Vagina (tissue), 2 donors: ENCODE results near the gene CLDN18. TPM values are rescaled to one million over a fixed set of nuclear protein-coding genes. Genes with fewer than 3 reads are reported as not detected.

Source experiments
- DNase-seq, 2 donors: peaks; one replicate each; pipeline ENCODE4 v3.0.0-alpha.2; 2017; ENCODE audit errors: extremely low spot score in 2 of 2
- H3K27ac ChIP-seq: fragments of 200-600 bp; sonication (generic); one replicate; pipeline ENCODE4 v1.5.1; 2019
- H3K27me3 ChIP-seq: fragments of 200-600 bp; sonication (generic); one replicate; pipeline ENCODE4 v1.5.1; 2019
- H3K36me3 ChIP-seq, 2 donors: fragments of 200-600 bp; sonication (generic); one replicate each; pipeline ENCODE4 v1.5.1; 2017 to 2019
- H3K4me1 ChIP-seq: fragments of 200-600 bp; sonication (generic); one replicate; pipeline ENCODE4 v1.5.1; 2019
- H3K4me3 ChIP-seq, 2 donors: fragments of 200-600 bp; sonication (generic); 1 replicate in 1 of 2; 2 replicates in 1 of 2; pipeline ENCODE4 v1.5.1; 2016 to 2019
- H3K9me3 ChIP-seq: fragments of 200-600 bp; sonication (generic); one replicate; pipeline ENCODE4 v1.5.1; 2019
- CTCF ChIP-seq, 3 experiments: fragments of 450-650 bp in 2 of 3; fragments of 200-600 bp in 1 of 3; sonication (generic) in 1 of 3; IDR thresholded peaks; one replicate each; pipeline ENCODE4 v1.5.1; 2017 to 2019; ENCODE audit warnings: antibody characterized with exemption in 3 of 3, mild to moderate bottlenecking in 2 of 3, moderate library complexity in 2 of 3
- POLR2A ChIP-seq, 2 donors: fragments of 450-650 bp; IDR thresholded peaks; one replicate each; pipeline ENCODE4 v1.6.1; 2017; ENCODE audit warnings: antibody characterized with exemption in 2 of 2, mild to moderate bottlenecking in 2 of 2, moderate library complexity in 2 of 2
- POLR2AphosphoS5 ChIP-seq, 2 donors: sonication (generic); formaldehyde crosslinking; IDR thresholded peaks; one replicate each; pipeline ENCODE4 v1.9.0; 2017; ENCODE audit warnings: antibody characterized with exemption in 2 of 2, mild to moderate bottlenecking in 2 of 2, low read depth in 1 of 2; ENCODE audit not compliant: insufficient read depth in 1 of 2
- intact Hi-C: fragments of 100-400 bp; cut with DNase I; formaldehyde crosslinking; loops from one replicate; pipeline ENCODE4 v1.15.1; 2023
- total RNA-seq: library from RNA; depleted of rRNA; stranded (reverse); fragments of >200 nt; gene quantifications from one replicate; pipeline ENCODE4 v1.2.3, GENCODE V29; 2016

CLDN18 gene
- total RNA-seq, 1 donor from 2014 or later = not detected

- Histone ChIP-seq H3K27me3 (no peaks in the 10 kb centered on the region), H3K4me1 (no peaks in the 10 kb centered on the region), H3K9me3 (no peaks in the 10 kb centered on the region), H3K4me3 (no peak overlapping the region), H3K36me3 (no peaks in the 10 kb centered on the region), H3K27ac (no peak overlapping the region)
- no peak for TF ChIP-seq POLR2A (IDR thresholded peaks at IDR 0.05)
- no peak for TF ChIP-seq CTCF (IDR thresholded peaks at IDR 0.05)
- TF ChIP-seq POLR2AphosphoS5 (IDR thresholded peaks at IDR 0.05; ENCODE audit: insufficient read depth in 1 of 2, low read depth in 1 of 2) = no peak
- intact Hi-C loops = no loop called here
- no peak for DNase-seq
These were observed 21.6 kb downstream of the CLDN18 start for GRCh38 chr3:138031536-138031935.

GRCh38 chr3:138032567-138032966, 22.6 kb downstream of the CLDN18 start:
- Histone ChIP-seq H3K36me3 (no peaks in the 10 kb centered on the region), H3K4me1 (no peaks in the 10 kb centered on the region), H3K27me3 (no peaks in the 10 kb centered on the region), H3K9me3 (no peaks in the 10 kb centered on the region), H3K27ac (no peak overlapping the region), H3K4me3 (no peak overlapping the region)
- no peak for TF ChIP-seq CTCF (IDR thresholded peaks at IDR 0.05)
- no peak for DNase-seq
- intact Hi-C loops = no loop called here

- Histone ChIP-seq H3K36me3 (no peaks in the 10 kb centered on the region), H3K4me3 (no peak overlapping the region), H3K27ac (no peak overlapping the region), H3K27me3 (no peaks in the 10 kb centered on the region), H3K9me3 (no peaks in the 10 kb centered on the region), H3K4me1 (no peaks in the 10 kb centered on the region)
- DNase-seq = no peak
- intact Hi-C loops = no loop called here
- no peak for TF ChIP-seq POLR2A (IDR thresholded peaks at IDR 0.05)
- TF ChIP-seq POLR2AphosphoS5 (IDR thresholded peaks at IDR 0.05; ENCODE audit: insufficient read depth in 1 of 2, low read depth in 1 of 2) = no peak
- no peak for TF ChIP-seq CTCF (IDR thresholded peaks at IDR 0.05)
These were observed 23.3 kb downstream of the CLDN18 start for GRCh38 chr3:138033202-138033691.

GRCh38 chr3:138034918-138035317, 25.0 kb downstream of the CLDN18 start:
- intact Hi-C loops = no loop called here
- Histone ChIP-seq H3K27me3 (no peaks in the 10 kb centered on the region), H3K4me1 (no peaks in the 10 kb centered on the region), H3K9me3 (no peaks in the 10 kb centered on the region), H3K4me3 (no peak overlapping the region), H3K27ac (no peak overlapping the region), H3K36me3 (no peaks in the 10 kb centered on the region)
- DNase-seq = no peak
- no peak for TF ChIP-seq POLR2A (IDR thresholded peaks at IDR 0.05)
- no peak for TF ChIP-seq CTCF (IDR thresholded peaks at IDR 0.05)
- no peak for TF ChIP-seq POLR2AphosphoS5 (IDR thresholded peaks at IDR 0.05; ENCODE audit: insufficient read depth in 1 of 2, low read depth in 1 of 2)

GRCh38 chr3:138036572-138036971, 26.6 kb downstream of the CLDN18 start:
- no peak for TF ChIP-seq POLR2AphosphoS5 (IDR thresholded peaks at IDR 0.05; ENCODE audit: insufficient read depth in 1 of 2, low read depth in 1 of 2)
- TF ChIP-seq POLR2A (IDR thresholded peaks at IDR 0.05) = no peak
- no peak for TF ChIP-seq CTCF (IDR thresholded peaks at IDR 0.05)
- Histone ChIP-seq H3K4me3 (no peak overlapping the region), H3K4me1 (no peaks in the 10 kb centered on the region), H3K27me3 (no peaks in the 10 kb centered on the region), H3K9me3 (no peaks in the 10 kb centered on the region), H3K36me3 (no peaks in the 10 kb centered on the region), H3K27ac (no peak overlapping the region)
- intact Hi-C loops = no loop called here
- no peak for DNase-seq
